ENCODE results near the gene LHX6. TPM values are rescaled to one million over a fixed set of nuclear protein-coding genes. Genes with fewer than 3 reads are reported as not detected.

LHX6 gene
- total and polyA plus RNA-seq, 2 of the 13 experiments (the other 11 are each of a cell fraction or from before 2014, with no cell fraction given), result 1.1 to 1.3 TPM

GRCh38 chr9:122159026-122159924 is 69.5 kb downstream of the LHX6 start, which contains the start of the genes MORN5 and NDUFA8 (continued):
- TF ChIP-seq ZNF678 (CRISPR knock-in tag; IDR thresholded peaks at IDR 0.05) (0 out of 2 replicates have a peak, but pooled peaks have one; percentile 67), ARHGAP35 (CRISPR knock-in tag; IDR thresholded peaks at IDR 0.05; ENCODE audit: borderline replicate concordance) (0 out of 2 replicates have a peak, but pooled peaks have one; percentile 65), ZNF256 (CRISPR knock-in tag; conservative IDR thresholded peaks at IDR 0.05) (0 out of 2 replicates have a peak, but pooled peaks have one; percentile 48), RXRA (CRISPR knock-in tag; IDR thresholded peaks at IDR 0.05) (peak; percentile 62), HDAC1 (CRISPR knock-in tag; IDR thresholded peaks at IDR 0.05) (peak; percentile 53; the same call in 1 of the 2 replicates), PRDM10 (CRISPR knock-in tag; IDR thresholded peaks at IDR 0.05; ENCODE audit: low read depth) (peak; percentile 91), MAZ (IDR thresholded peaks at IDR 0.05; ENCODE audit: borderline replicate concordance, low read depth, low read length) (no peak), MAZ (CRISPR knock-in tag; IDR thresholded peaks at IDR 0.05; ENCODE audit: low read depth) (peak; percentile 53; the same call in 1 of the 2 replicates), NAIF1 (CRISPR knock-in tag; IDR thresholded peaks at IDR 0.05; ENCODE audit: borderline replicate concordance) (no peak), SNAPC4 (CRISPR knock-in tag; IDR thresholded peaks at IDR 0.05) (peak; percentile 19; the same call in 1 of the 2 replicates), FOSL2 (CRISPR knock-in tag; IDR thresholded peaks at IDR 0.05) (peak; percentile 8; the same call in 1 of the 2 replicates), HCFC1 (IDR thresholded peaks at IDR 0.05; ENCODE audit: low read depth, low read length) (peak; percentile 34; the same call in 1 of the 2 replicates), ZNF547 (CRISPR knock-in tag; IDR thresholded peaks at IDR 0.05) (no peak), ISL2 (CRISPR knock-in tag; IDR thresholded peaks at IDR 0.05) (peak; percentile 48; the same call in 1 of the 2 replicates), SP1 (IDR thresholded peaks at IDR 0.05) (no peak), SP1 (CRISPR knock-in tag; IDR thresholded peaks at IDR 0.05) (peak; percentile 62)

All from HepG2 (cell line).